HG03565 (cell line): ENCODE measurements around the gene SEBOX.

Experiments
- ATAC-seq: cut with Tn5 transposase; IDR thresholded peaks from one replicate; pipeline ENCODE4 v1.9.1; 2021; ENCODE audit warnings: mild to moderate bottlenecking, moderate library complexity; ENCODE audit not compliant: unreplicated experiment

SEBOX gene, protein sequence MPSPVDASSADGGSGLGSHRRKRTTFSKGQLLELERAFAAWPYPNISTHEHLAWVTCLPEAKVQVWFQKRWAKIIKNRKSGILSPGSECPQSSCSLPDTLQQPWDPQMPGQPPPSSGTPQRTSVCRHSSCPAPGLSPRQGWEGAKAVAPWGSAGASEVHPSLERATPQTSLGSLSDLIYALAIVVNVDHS

GRCh38 chr17:28364665-28365363, at the start of gene SEBOX:
Gene SEBOX (minus strand): TSS chr17:28365199. CDS start chr17:28365151, 48 bp downstream.
- no peak for ATAC-seq

DNA sequence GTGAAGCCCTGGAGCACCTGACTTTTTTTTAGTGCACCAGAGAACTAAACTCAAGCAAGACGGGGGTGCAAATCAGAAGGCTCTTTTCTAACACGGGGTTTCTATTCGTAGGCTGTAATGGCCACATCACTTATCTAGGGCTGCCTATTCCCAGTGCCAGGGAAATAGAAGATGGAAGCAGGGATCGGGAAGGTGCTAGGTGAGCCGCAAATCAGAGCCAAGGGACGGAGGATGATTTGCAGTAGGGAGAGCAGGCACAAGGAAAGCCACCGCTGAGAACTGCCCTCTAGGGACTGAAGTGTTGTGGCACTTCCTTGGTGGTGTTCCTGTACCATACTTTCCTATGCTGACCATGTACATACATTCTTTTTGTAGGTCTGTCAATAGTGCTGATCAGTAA, 48.8 kb upstream of the SEBOX start:
- ATAC-seq: no peak

- no peak for ATAC-seq
Observed at GRCh38 chr17:28412099-28412498, 47.1 kb upstream of the SEBOX start.

- no peak for ATAC-seq
Observed at GRCh38 chr17:28407974-28408306, 42.9 kb upstream of the SEBOX start.

GRCh38 chr17:28407130-28407973, 42.4 kb upstream of the SEBOX start:
- no peak for ATAC-seq

- ATAC-seq: no peak
Observed at GRCh38 chr17:28406473-28406814, 41.4 kb upstream of the SEBOX start.

GRCh38 chr17:28405632-28406472, 40.9 kb upstream of the SEBOX start, which contains the start of gene SLC46A1:
Gene SLC46A1 (minus strand): TSS chr17:28406212. CDS start chr17:28406114, 98 bp downstream.
- ATAC-seq: peak; percentile 66

DNA sequence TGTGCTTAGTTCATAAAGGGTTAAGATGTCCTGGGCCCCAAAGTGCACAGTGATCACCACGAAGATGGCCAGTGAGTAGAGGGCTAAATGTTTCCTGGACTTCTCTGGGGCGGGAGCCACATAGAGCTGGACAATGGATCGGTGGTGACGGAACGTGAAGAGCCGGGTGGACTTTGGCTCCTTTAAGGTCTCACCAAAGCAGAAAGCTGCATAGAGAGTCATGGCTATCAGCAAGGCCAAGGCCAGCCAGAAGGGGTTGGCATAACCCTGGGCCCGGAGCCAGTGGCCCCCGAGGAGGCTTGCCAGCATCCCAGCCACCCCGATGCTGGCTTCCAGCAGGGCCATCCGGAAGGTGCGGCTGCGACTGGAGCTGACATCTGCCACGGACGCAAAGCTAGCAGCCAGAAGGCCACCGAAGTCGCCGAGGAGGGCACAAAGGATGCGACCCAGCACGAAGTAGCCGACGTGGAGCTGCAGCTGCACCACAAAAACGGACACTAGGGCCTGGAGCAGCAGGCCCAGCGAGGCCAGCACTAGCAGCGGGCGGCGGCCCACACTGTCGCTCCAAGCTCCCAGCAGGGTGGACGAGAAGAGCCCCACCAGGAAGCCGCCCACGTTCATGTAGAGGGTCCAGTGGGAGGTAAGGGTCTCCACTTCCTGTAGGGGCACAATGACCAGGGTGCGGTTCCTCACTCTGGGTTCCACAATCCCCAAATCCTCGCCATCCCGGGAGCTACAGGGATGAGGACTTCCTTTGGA, 40.0 kb upstream of the SEBOX start:
- ATAC-seq: no peak

- no peak for ATAC-seq
Observed at GRCh38 chr17:28404461-28404811, 39.4 kb upstream of the SEBOX start.

- no peak for ATAC-seq
Observed at GRCh38 chr17:28404007-28404406, 39.0 kb upstream of the SEBOX start.

DNA sequence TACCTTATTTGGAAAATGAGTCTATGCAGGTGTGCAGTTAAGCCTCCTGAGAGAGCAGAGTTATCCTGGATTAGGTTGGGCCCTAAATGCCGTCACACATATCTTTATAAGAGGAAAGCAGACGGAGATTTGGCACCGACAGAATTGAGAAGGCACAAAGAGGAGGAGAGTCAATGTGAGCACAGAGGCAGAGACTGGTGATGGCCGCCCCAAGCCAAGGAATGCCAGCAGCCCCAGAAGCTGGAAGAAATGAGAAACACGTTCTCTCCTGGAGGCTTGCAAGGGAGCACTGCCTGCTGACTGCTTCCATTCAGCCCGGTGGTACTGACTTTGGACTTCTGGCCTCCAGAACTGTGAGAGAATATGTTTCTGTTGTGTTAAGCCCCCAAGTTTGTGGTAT, 37.8 kb upstream of the SEBOX start:
- ATAC-seq: no peak

- ATAC-seq: no peak
Observed at GRCh38 chr17:28402224-28402630, 37.2 kb upstream of the SEBOX start.

DNA sequence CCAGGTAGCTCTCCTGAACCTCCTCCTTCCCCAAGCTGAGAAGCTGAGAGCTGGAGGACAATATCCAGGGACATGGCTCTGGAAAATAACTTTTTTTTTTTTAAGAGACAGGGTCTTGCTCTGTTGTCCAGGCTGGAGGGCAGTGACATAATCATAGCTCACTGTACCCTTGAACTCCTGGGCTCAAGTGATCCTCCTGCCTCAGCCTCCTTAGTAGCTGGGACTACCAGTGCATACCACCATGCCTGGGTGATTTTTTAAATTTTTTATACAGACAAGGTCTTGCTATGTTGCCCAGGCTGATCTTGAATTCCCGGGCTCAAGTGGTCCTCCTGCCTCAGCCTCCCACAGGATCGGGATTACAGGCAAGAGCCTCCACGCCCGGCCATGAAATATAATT, 34.8 kb upstream of the SEBOX start:
- ATAC-seq: no peak

GRCh38 chr17:28398280-28398981, 33.4 kb upstream of the SEBOX start:
- no peak for ATAC-seq

GRCh38 chr17:28397687-28398279, 32.8 kb upstream of the SEBOX start:
- ATAC-seq: no peak

DNA sequence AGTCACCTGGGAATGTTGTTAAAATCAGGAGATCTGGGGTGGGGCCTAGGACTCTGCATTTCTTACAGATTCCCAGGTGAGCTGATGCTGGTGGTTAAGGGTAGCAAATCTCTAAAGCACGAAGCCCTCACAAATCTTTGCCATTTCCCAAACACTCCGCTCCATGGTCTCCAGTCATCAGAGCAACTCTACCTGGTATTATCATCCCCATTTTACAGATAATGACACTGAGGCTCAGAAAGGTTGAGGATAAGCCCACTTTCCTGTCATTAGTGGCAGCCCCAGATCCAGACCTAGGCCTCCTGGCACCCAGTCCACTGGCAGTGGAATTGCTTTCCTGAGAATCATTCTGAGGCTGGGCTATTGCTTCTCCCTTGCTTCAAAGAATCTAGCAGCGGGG, 32.3 kb upstream of the SEBOX start:
- ATAC-seq: no peak

DNA sequence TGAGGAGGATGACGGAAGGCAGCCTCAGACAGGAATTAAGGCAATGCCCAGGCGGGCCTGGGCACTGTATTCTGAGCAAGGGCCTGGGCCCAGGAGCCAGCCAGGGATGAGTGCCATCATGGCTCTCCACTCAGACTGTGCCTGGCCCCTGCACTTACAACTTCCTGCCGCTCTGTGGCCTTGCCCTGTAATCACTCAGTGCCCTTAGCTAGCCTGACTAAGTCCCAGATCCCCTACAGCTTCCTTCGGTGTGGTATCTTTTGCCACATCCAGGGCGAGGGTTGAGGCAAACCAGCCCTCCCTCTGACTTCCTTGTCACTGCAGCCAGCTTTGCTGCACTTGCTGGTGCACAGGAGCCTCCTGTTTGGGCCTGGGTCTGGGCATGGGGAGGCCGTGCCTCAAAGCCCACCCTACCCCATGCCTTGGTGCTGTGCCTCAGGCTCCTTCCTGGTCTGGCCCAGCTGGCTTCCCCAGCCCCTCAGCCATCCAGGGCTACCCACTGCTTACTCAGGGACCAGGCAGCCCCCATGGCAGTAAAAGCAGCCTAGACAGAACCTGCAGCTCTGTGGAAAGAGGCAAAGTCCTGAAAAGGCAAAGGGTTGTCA, 31.7 kb upstream of the SEBOX start:
- ATAC-seq: no peak

DNA sequence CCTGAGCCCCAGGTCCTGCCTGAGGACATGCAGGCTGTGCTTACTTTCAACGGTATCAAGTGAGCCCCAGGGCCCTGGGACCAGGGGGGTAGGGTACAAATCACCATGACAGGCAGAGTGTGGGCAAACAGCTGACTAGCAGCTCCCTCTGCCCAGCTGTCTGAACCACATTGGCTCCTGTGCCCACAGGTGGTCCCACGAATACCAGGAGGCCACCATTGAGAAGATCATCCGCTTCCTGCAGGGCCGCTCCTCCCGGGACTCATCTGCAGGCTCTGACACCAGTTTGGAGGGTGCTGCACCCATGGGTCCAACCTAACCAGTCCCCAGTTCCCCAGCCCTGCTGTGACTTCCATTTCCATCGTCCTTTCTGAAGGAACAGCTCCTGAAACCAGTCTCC, 31.0 kb upstream of the SEBOX start:
- ATAC-seq: no peak

- ATAC-seq: no peak
Observed at GRCh38 chr17:28395426-28395825, 30.4 kb upstream of the SEBOX start.
